ENCODE data around the gene NCDN. TPM values are rescaled to one million over a fixed set of nuclear protein-coding genes. Genes with fewer than 3 reads are reported as not detected.

NCDN gene
- total and polyA plus RNA-seq, 2 of the 8 experiments (the other 6 are each of a cell fraction or from before 2014, with no cell fraction given), result 26.2 to 35.4 TPM

- H3K4me3 ChIP-seq (ENCODE audit: extremely low read depth in 1 of 4, insufficient read depth in 2 of 4, low read depth in 3 of 4, low read length in 4 of 4), result no peak overlapping the region
- H3K79me2 ChIP-seq (ENCODE audit: control insufficient read depth in 1 of 2, insufficient read depth in 2 of 2, low read length in 2 of 2), result no peaks in the 10 kb centered on the region
- WGBS, 2 experiments (ENCODE audit: extremely low coverage in 1 of 2, insufficient coverage in 1 of 2, insufficient read length in 1 of 2, insufficient replicate concordance in 2 of 2, low coverage in 1 of 2, low lambda C conversion rate in 2 of 2, missing lambda C conversion rate in 1 of 2), result 89% methylated on average over 15 of the region's 15 CpGs; no CpG with 5 or more reads in 1 of the 2 experiments
- H2BK20ac ChIP-seq (ENCODE audit: low read length), result no peak overlapping the region
- H4K5ac ChIP-seq (ENCODE audit: insufficient read length, low read depth, low read length), result no peak overlapping the region
- no peak overlapping the region for H3K4me2 ChIP-seq (ENCODE audit: insufficient read depth in 1 of 2, low read depth in 2 of 2, low read length in 2 of 2)
- H3K18ac ChIP-seq (ENCODE audit: extremely low read depth, low read length), result no peak overlapping the region
- CTCF ChIA-PET (ENCODE audit: partially characterized antibody), result interaction anchor here (0.6 to 1.7 kb wide), 7 partner anchors 9 to 137 kb away, joined by 3 to 5 read pairs (median 4); no protein-coding TSS in a partner anchor
- no peaks in the 10 kb centered on the region; the same call in 1 of the 2 replicates for H3K23me2 ChIP-seq (ENCODE audit: low read depth, low read length)
- H2BK5ac ChIP-seq (ENCODE audit: low read depth, low read length), result 0 out of 2 replicates have a peak overlapping the region, but pooled peaks have one; percentile 35
- no peak overlapping the region for H2BK120ac ChIP-seq (replicated peaks; ENCODE audit: low read depth, low read length)
- H3K36me3 ChIP-seq (ENCODE audit: control insufficient read depth in 2 of 4, insufficient read depth in 4 of 4, low read length in 3 of 4), result no peaks in the 10 kb centered on the region
- no peak overlapping the region for H3K14ac ChIP-seq (ENCODE audit: insufficient read length)
- H3K79me1 ChIP-seq (ENCODE audit: low read depth, low read length), result 0 out of 2 replicates have a peak, but pooled peaks cover 2% of the 10 kb centered on the region
- H2BK12ac ChIP-seq (ENCODE audit: low read depth, low read length), result no peak overlapping the region
- H3K56ac ChIP-seq (replicated peaks; ENCODE audit: insufficient read length, low read depth, low read length), result no peak overlapping the region
- H2AFZ ChIP-seq (ENCODE audit: low read length), result no peak overlapping the region
- no peak overlapping the region for H3K9ac ChIP-seq (replicated peaks in 1 of 4; ENCODE audit: extremely low read depth in 1 of 4, low read depth in 3 of 4, low read length in 3 of 4)
- peak overlapping the region; percentile 38; the same call in 1 of the 2 replicates for H4K8ac ChIP-seq (ENCODE audit: extremely low read depth, insufficient read depth, low read length)
- FAIRE-seq (no peak), DNase-seq (ENCODE audit: low read depth in 1 of 2, low spot score in 2 of 2) (no peak)
- H3K27ac ChIP-seq (ENCODE audit: low read depth, low read length), result no peak overlapping the region
- POLR2A ChIA-PET (ENCODE audit: partially characterized antibody), result interaction anchor here (1.0 to 1.4 kb wide), 2 partner anchors 11 to 21 kb away, joined by 3 read pairs; no protein-coding TSS in a partner anchor
- H3K27me3 ChIP-seq (replicated peaks in 1 of 4; ENCODE audit: control insufficient read depth in 3 of 4, extremely low read depth in 1 of 4, insufficient read depth in 3 of 4, low read length in 3 of 4), result no peaks in the 10 kb centered on the region
- no peak overlapping the region for H4K91ac ChIP-seq (replicated peaks; ENCODE audit: insufficient read length, low read length)
- no peak overlapping the region for H2BK15ac ChIP-seq (ENCODE audit: low read length)
- H3K4ac ChIP-seq (replicated peaks; ENCODE audit: insufficient read length, low read depth, low read length), result no peak overlapping the region
- peaks cover 0 to 12% of the 10 kb centered on the region in 2 experiments for H4K20me1 ChIP-seq (replicated peaks in 1 of 2; ENCODE audit: control insufficient read depth in 1 of 2, insufficient read depth in 2 of 2, low read length in 2 of 2)
- peaks cover 0 to 8% (median 3%) of the 10 kb centered on the region in 4 experiments; a peak in 3 of 7 replicates for H3K4me1 ChIP-seq (replicated peaks in 1 of 4; ENCODE audit: control insufficient read depth in 3 of 4, insufficient read depth in 4 of 4, low read length in 3 of 4)
- no peaks in the 10 kb centered on the region for H3K9me3 ChIP-seq (ENCODE audit: insufficient read depth in 2 of 2, low read depth in 1 of 2, low read length in 1 of 2)
- H2AK5ac ChIP-seq (ENCODE audit: low read depth, low read length), result no peak overlapping the region
- H3K23ac ChIP-seq (ENCODE audit: insufficient read length), result no peak overlapping the region
- TF ChIP-seq RXRA (IDR thresholded peaks at IDR 0.05; ENCODE audit: insufficient read depth, low read depth, low read length) (no peak), RBBP5 (IDR thresholded peaks at IDR 0.05; ENCODE audit: borderline replicate concordance, low read depth, low read length) (no peak), CBX8 (IDR thresholded peaks at IDR 0.05; ENCODE audit: borderline replicate concordance, low read depth, low read length) (no peak), CREB1 (IDR thresholded peaks at IDR 0.05) (no peak), TEAD4 (IDR thresholded peaks at IDR 0.05; ENCODE audit: low read depth, low read length) (no peak), SUZ12 (IDR thresholded peaks at IDR 0.05; ENCODE audit: low read length) (no peak), EZH2 (IDR thresholded peaks at IDR 0.05; ENCODE audit: low read depth, low read length, severe bottlenecking) (no peak), SIX5 (IDR thresholded peaks at IDR 0.05; ENCODE audit: low read depth, low read length) (no peak), CTBP2 (IDR thresholded peaks at IDR 0.05; ENCODE audit: borderline replicate concordance, insufficient read depth, insufficient read length, low read length) (no peak), FOSL1 (IDR thresholded peaks at IDR 0.05; ENCODE audit: insufficient read depth, low read depth, low read length) (no peak), CHD2 (IDR thresholded peaks at IDR 0.05; ENCODE audit: low read length) (no peak), TAF1 (IDR thresholded peaks at IDR 0.05; ENCODE audit: low read depth, low read length) (no peak)
These were observed 32.2 kb downstream of the NCDN start for GRCh38 chr1:35589516-35590427.

All from H1 (cell line).